ENCODE measurements around the gene SMC2.

- TF ChIP-seq, protein P1, sequence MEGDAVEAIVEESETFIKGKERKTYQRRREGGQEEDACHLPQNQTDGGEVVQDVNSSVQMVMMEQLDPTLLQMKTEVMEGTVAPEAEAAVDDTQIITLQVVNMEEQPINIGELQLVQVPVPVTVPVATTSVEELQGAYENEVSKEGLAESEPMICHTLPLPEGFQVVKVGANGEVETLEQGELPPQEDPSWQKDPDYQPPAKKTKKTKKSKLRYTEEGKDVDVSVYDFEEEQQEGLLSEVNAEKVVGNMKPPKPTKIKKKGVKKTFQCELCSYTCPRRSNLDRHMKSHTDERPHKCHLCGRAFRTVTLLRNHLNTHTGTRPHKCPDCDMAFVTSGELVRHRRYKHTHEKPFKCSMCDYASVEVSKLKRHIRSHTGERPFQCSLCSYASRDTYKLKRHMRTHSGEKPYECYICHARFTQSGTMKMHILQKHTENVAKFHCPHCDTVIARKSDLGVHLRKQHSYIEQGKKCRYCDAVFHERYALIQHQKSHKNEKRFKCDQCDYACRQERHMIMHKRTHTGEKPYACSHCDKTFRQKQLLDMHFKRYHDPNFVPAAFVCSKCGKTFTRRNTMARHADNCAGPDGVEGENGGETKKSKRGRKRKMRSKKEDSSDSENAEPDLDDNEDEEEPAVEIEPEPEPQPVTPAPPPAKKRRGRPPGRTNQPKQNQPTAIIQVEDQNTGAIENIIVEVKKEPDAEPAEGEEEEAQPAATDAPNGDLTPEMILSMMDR (IDR thresholded peaks at IDR 0.05; ENCODE audit: low read length): no peak
- TF ChIP-seq EZH2 (IDR thresholded peaks at IDR 0.05; ENCODE audit: borderline replicate concordance, low read length): no peak
Measured at GRCh38 chr9:104173067-104173466, 79.0 kb downstream of the SMC2 start.

Data from OCI-LY1 (cell line).